ENCODE data around the gene ZG16B.

Gene ZG16B

GRCh38 chr16:2853531-2854073, 23.5 kb downstream of the ZG16B start:
- TF ChIP-seq POLR2A (IDR thresholded peaks at IDR 0.05; ENCODE audit: low read depth, low read length), result no peak
- no peak for FAIRE-seq
- DNase-seq (ENCODE audit: insufficient read length, low spot score), result no peak

GRCh38 chr16:2854700-2855309, 24.7 kb downstream of the ZG16B start:
- FAIRE-seq (no peak), DNase-seq (ENCODE audit: insufficient read length, low spot score) (no peak)
- no peak for TF ChIP-seq POLR2A (IDR thresholded peaks at IDR 0.05; ENCODE audit: low read depth, low read length)

GRCh38 chr16:2855536-2855935, 25.4 kb downstream of the ZG16B start:
- DNase-seq (ENCODE audit: insufficient read length, low spot score) (no peak), FAIRE-seq (no peak)
- TF ChIP-seq POLR2A (IDR thresholded peaks at IDR 0.05; ENCODE audit: low read depth, low read length), result no peak

GRCh38 chr16:2856061-2856670, 26.1 kb downstream of the ZG16B start:
- no peak for DNase-seq (ENCODE audit: insufficient read length, low spot score)
- no peak for FAIRE-seq
- TF ChIP-seq POLR2A (IDR thresholded peaks at IDR 0.05; ENCODE audit: low read depth, low read length), result no peak

- FAIRE-seq (no peak), DNase-seq (ENCODE audit: insufficient read length, low spot score) (no peak)
- TF ChIP-seq POLR2A (IDR thresholded peaks at IDR 0.05; ENCODE audit: low read depth, low read length), result no peak
Observed at GRCh38 chr16:2856686-2857450, 26.8 kb downstream of the ZG16B start.

- no peak for TF ChIP-seq POLR2A (IDR thresholded peaks at IDR 0.05; ENCODE audit: low read depth, low read length)
- DNase-seq (ENCODE audit: insufficient read length, low spot score) (no peak), FAIRE-seq (no peak)
Observed at GRCh38 chr16:2857451-2858244, 27.5 kb downstream of the ZG16B start, which contains the start of gene PRSS22. PRSS22 (minus strand) TSS chr16:2858170; CDS start chr16:2858104, 66 bp downstream.

- no peak for TF ChIP-seq POLR2A (IDR thresholded peaks at IDR 0.05; ENCODE audit: low read depth, low read length)
- FAIRE-seq (no peak), DNase-seq (ENCODE audit: insufficient read length, low spot score) (no peak)
Observed at GRCh38 chr16:2858245-2859025, 28.3 kb downstream of the ZG16B start.

GRCh38 chr16:2859686-2860265, 29.7 kb downstream of the ZG16B start:
- FAIRE-seq, result no peak
- DNase-seq (ENCODE audit: insufficient read length, low spot score), result no peak
- no peak for TF ChIP-seq POLR2A (IDR thresholded peaks at IDR 0.05; ENCODE audit: low read depth, low read length)

- TF ChIP-seq POLR2A (IDR thresholded peaks at IDR 0.05; ENCODE audit: low read depth, low read length), result no peak
- FAIRE-seq (no peak), DNase-seq (ENCODE audit: insufficient read length, low spot score) (no peak)
Observed at GRCh38 chr16:2860826-2861567, 30.9 kb downstream of the ZG16B start.

- DNase-seq (ENCODE audit: insufficient read length, low spot score) (no peak), FAIRE-seq (no peak)
- no peak for TF ChIP-seq POLR2A (IDR thresholded peaks at IDR 0.05; ENCODE audit: low read depth, low read length)
Observed at GRCh38 chr16:2865651-2866050, 35.5 kb downstream of the ZG16B start.

- DNase-seq (ENCODE audit: insufficient read length, low spot score) (no peak), FAIRE-seq (no peak)
- no peak for TF ChIP-seq POLR2A (IDR thresholded peaks at IDR 0.05; ENCODE audit: low read depth, low read length)
Observed at GRCh38 chr16:2866431-2866830, 36.3 kb downstream of the ZG16B start.

- no peak for DNase-seq (ENCODE audit: insufficient read length, low spot score)
- TF ChIP-seq POLR2A (IDR thresholded peaks at IDR 0.05; ENCODE audit: low read depth, low read length), result no peak
- no peak for FAIRE-seq
Observed at GRCh38 chr16:2867661-2867986, 37.5 kb downstream of the ZG16B start.

Measured in H54 (cell line).